Retinal pigment epithelial cell (primary cell): Measurements from ENCODE around the gene ABHD4.
"Not testable (repeated sequence)": the region's sequence is repeated elsewhere in the genome, so short reads cannot be mapped to it uniquely, and the experiment has no call there.

Experiments used
- DNase-seq: peaks from one replicate; pipeline ENCODE4 v3.0.0-alpha.2; 2010; ENCODE audit warnings: low read depth
- H3K4me3 ChIP-seq: 2 replicates; pipeline ENCODE4 v1.5.1; 2011; ENCODE audit warnings: mild to moderate bottlenecking, low read length, control low read depth, moderate library complexity
- CTCF ChIP-seq: conservative IDR thresholded peaks from 2 replicates; pipeline ENCODE4 v1.5.1; 2011; ENCODE audit warnings: low read depth, low read length, control low read depth, inconsistent platforms

ABHD4 gene

GRCh38 chr14:22627506-22628263, 29.6 kb downstream of the ABHD4 start:
- H3K4me3 ChIP-seq: no peak overlapping the region
- TF ChIP-seq CTCF: no peak
- DNase-seq: no peak

- H3K4me3 ChIP-seq: no peak overlapping the region
- TF ChIP-seq CTCF: no peak
- DNase-seq: no peak
These were observed 31.3 kb downstream of the ABHD4 start for GRCh38 chr14:22629361-22629760.

GRCh38 chr14:22630066-22630465, 32.0 kb downstream of the ABHD4 start:
- DNase-seq: no peak
- no peak for TF ChIP-seq CTCF
- H3K4me3 ChIP-seq: no peak overlapping the region

- TF ChIP-seq CTCF: no peak
- no peak overlapping the region for H3K4me3 ChIP-seq
- no peak for DNase-seq
These were observed 32.4 kb downstream of the ABHD4 start for GRCh38 chr14:22630486-22630885.

GRCh38 chr14:22634233-22634900, 36.3 kb downstream of the ABHD4 start:
- H3K4me3 ChIP-seq: no peak overlapping the region
- DNase-seq: no peak
- TF ChIP-seq CTCF: no peak

- not testable (repeated sequence) for DNase-seq, H3K4me3 ChIP-seq
These were observed 37.9 kb downstream of the ABHD4 start for GRCh38 chr14:22635980-22636379.

- H3K4me3 ChIP-seq: no peak overlapping the region
- TF ChIP-seq CTCF: no peak
- no peak for DNase-seq
These were observed 42.1 kb downstream of the ABHD4 start for GRCh38 chr14:22640192-22640591.
